Heart left ventricle (tissue), 13 donors: Measurements from ENCODE around the gene CDC16.

Source experiments
- POLR2A ChIP-seq, 2 donors: fragments of 450-650 bp; IDR thresholded peaks; one replicate each; pipeline ENCODE4 v1.6.1; 2017; ENCODE audit warnings: antibody characterized with exemption in 2 of 2, mild to moderate bottlenecking in 2 of 2, moderate library complexity in 2 of 2
- TF ChIP-seq, protein P1 (sequence below), 12 donors: fragments of 200-600 bp; sonication (generic) in 4 of 12; IDR thresholded peaks; one replicate each; pipeline versions ENCODE4 v1.5.0 to v1.8.0; 2018 to 2022; ENCODE audit warnings: antibody characterized with exemption in 12 of 12, mild to moderate bottlenecking in 5 of 12
- donor health status: ischemic (EF 13 %, LVEDD 7.1; RV severe dilation, severe dysfunction).
- donor health status: DM: no; HTN: yes; CAD: no.
- donor health status: DM: no; HTN: no; CAD: no.
- donor health status: ischemic (EF 25% LVEDD 6.9; RV normal size, moderate dysfunction).
- donor health status: ischemic (EF 25% LVEDD 5.7; RV mildly dilated, moderate dysfunction).
- donor health status: ischemic (EF 35%, LVEDD 5.7; RV mildly dilated, moderate dysfunction).
- donor health status: nonischemic (EF 11% LVEDD 7.7; RV severe dilation, severe dysfunction).
- donor health status: DM: yes; HTN: yes; CAD: no.
- donor health status: PGD.
- donor health status: ischemic (EF 29% LVEDD 5.4; RV normal size, mild dysfunction).
- donor health status: nonischemic (EF 23%, LVEDD 6.1; RV moderate dilation, normal function).

DNA sequence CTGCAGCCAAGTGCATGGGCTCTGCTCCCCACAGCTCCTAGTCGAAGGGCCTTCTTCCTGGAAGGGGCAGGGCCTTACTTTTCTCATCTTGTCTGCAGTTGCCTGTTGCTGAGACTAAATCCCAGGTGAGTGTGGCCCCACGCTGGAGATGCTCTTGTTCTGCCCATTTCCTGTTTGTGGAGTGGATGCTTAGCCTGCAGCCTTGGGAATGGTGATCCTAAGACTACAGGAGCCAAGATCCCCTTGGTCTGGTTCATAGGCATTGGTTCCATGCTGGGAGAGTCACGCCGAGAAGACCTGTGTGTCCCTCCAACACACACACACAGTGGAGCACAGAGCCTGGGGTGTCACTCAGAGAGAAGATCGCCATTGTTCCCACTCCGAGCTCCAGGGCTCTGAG, 32.1 kb upstream of the CDC16 start:
- no peak for TF ChIP-seq POLR2A (IDR thresholded peaks at IDR 0.05)
- TF ChIP-seq, protein P1, sequence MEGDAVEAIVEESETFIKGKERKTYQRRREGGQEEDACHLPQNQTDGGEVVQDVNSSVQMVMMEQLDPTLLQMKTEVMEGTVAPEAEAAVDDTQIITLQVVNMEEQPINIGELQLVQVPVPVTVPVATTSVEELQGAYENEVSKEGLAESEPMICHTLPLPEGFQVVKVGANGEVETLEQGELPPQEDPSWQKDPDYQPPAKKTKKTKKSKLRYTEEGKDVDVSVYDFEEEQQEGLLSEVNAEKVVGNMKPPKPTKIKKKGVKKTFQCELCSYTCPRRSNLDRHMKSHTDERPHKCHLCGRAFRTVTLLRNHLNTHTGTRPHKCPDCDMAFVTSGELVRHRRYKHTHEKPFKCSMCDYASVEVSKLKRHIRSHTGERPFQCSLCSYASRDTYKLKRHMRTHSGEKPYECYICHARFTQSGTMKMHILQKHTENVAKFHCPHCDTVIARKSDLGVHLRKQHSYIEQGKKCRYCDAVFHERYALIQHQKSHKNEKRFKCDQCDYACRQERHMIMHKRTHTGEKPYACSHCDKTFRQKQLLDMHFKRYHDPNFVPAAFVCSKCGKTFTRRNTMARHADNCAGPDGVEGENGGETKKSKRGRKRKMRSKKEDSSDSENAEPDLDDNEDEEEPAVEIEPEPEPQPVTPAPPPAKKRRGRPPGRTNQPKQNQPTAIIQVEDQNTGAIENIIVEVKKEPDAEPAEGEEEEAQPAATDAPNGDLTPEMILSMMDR (IDR thresholded peaks at IDR 0.05) = no peak
